SU-DHL-6 (cell line): ENCODE data around the gene TKT.

Experiments used
- H2AFZ ChIP-seq: fragments of 200-600 bp; sonication (generic); 2 replicates; pipeline ENCODE4 v1.6.1; 2014; ENCODE audit warnings: low read depth, mild to moderate bottlenecking, moderate library complexity, mixed read lengths, antibody characterized with exemption, low read length; ENCODE audit not compliant: severe bottlenecking
- H3F3A ChIP-seq: fragments of 200-600 bp; shearing (Covaris generic); 2 replicates; pipeline ENCODE4 v1.6.0; 2016; ENCODE audit warnings: antibody characterized with exemption, mild to moderate bottlenecking; ENCODE audit not compliant: insufficient read depth
- H3K27ac ChIP-seq: fragments of 200-600 bp; sonication (generic); 2 replicates; pipeline ENCODE4 v1.5.1; 2016; ENCODE audit warnings: low read depth, mild to moderate bottlenecking, low read length, moderate library complexity, mixed read lengths
- H3K27me3 ChIP-seq: fragments of 200-600 bp; sonication (generic), shearing (Covaris generic); 2 replicates; pipeline ENCODE4 v1.6.0; 2014; ENCODE audit warnings: mild to moderate bottlenecking, low read length
- H3K36me3 ChIP-seq: fragments of 200-600 bp; sonication (generic); 2 replicates; pipeline ENCODE4 v1.6.1; 2014; ENCODE audit warnings: mild to moderate bottlenecking, low read length, mixed read lengths
- H3K4me2 ChIP-seq: fragments of 300-600, 200-600 bp; shearing (Covaris generic), sonication (generic); 2 replicates; pipeline ENCODE4 v1.6.0; 2014; ENCODE audit warnings: low read length, low read depth, mild to moderate bottlenecking; ENCODE audit not compliant: poor library complexity, severe bottlenecking
- H3K4me3 ChIP-seq: fragments of 200-600 bp; sonication (generic); 2 replicates; pipeline ENCODE4 v1.5.1; 2014; ENCODE audit warnings: antibody characterized with exemption, low read length, mild to moderate bottlenecking, mixed read lengths; ENCODE audit not compliant: insufficient read depth, poor library complexity, severe bottlenecking
- H3K79me2 ChIP-seq: fragments of 200-600 bp; sonication (generic); 2 replicates; pipeline ENCODE4 v1.6.1; 2014; ENCODE audit warnings: mild to moderate bottlenecking, low read length, moderate library complexity; ENCODE audit not compliant: insufficient read depth
- H3K9ac ChIP-seq: fragments of 200-600 bp; sonication (generic); 2 replicates; pipeline ENCODE4 v1.7.0; 2014; ENCODE audit warnings: mild to moderate bottlenecking, low read length
- H3K9me2 ChIP-seq: fragments of 200-600 bp; sonication (generic); replicated peaks from 2 replicates; pipeline ENCODE4 v1.6.1; 2014; ENCODE audit warnings: low read length; ENCODE audit not compliant: insufficient read depth
- H3K9me3 ChIP-seq: fragments of 200-600 bp; sonication (generic); 2 replicates; pipeline ENCODE4 v1.6.1; 2014; ENCODE audit warnings: low read length, mixed read lengths; ENCODE audit not compliant: insufficient read depth
- H4K20me1 ChIP-seq: fragments of 200-600 bp; sonication (generic); 2 replicates; pipeline ENCODE4 v1.6.1; 2014; ENCODE audit warnings: low read depth, mild to moderate bottlenecking, antibody characterized with exemption, low read length, moderate library complexity, mixed read lengths
- EZH2phosphoT487 ChIP-seq: fragments of 200-600 bp; sonication (generic), shearing (Covaris generic); conservative IDR thresholded peaks from 2 replicates; pipeline ENCODE4 v1.6.1; 2018; ENCODE audit warnings: mild to moderate bottlenecking, antibody characterized with exemption, low read length, moderate library complexity, mixed read lengths
- TF ChIP-seq, protein P1 (sequence below): fragments of 200-600 bp; sonication (generic); IDR thresholded peaks from one replicate; pipeline ENCODE4 v1.5.1; 2017; ENCODE audit warnings: antibody characterized with exemption, mild to moderate bottlenecking, low read length, moderate library complexity; ENCODE audit not compliant: insufficient read depth, poor library complexity, severe bottlenecking

TKT gene

GRCh38 chr3:53238051-53238850 is 17.6 kb downstream of the TKT start:
- Histone ChIP-seq H3K9me3 (no peaks in the 10 kb centered on the region), H2AFZ (no peak overlapping the region), H3K27ac (no peak overlapping the region), H3K36me3 (no peaks in the 10 kb centered on the region; the same call in 1 of the 2 replicates), H3K4me2 (no peak overlapping the region), H3K4me3 (no peak overlapping the region), H4K20me1 (0 out of 2 replicates have a peak, but pooled peaks cover 7% of the 10 kb centered on the region), H3K9ac (no peak overlapping the region), H3F3A (peaks cover 18% of the 10 kb centered on the region), H3K9me2 (no peaks in the 10 kb centered on the region), H3K79me2 (peaks cover 21% of the 10 kb centered on the region), H3K27me3 (no peaks in the 10 kb centered on the region)
- TF ChIP-seq EZH2phosphoT487, result no peak
- TF ChIP-seq, protein P1, sequence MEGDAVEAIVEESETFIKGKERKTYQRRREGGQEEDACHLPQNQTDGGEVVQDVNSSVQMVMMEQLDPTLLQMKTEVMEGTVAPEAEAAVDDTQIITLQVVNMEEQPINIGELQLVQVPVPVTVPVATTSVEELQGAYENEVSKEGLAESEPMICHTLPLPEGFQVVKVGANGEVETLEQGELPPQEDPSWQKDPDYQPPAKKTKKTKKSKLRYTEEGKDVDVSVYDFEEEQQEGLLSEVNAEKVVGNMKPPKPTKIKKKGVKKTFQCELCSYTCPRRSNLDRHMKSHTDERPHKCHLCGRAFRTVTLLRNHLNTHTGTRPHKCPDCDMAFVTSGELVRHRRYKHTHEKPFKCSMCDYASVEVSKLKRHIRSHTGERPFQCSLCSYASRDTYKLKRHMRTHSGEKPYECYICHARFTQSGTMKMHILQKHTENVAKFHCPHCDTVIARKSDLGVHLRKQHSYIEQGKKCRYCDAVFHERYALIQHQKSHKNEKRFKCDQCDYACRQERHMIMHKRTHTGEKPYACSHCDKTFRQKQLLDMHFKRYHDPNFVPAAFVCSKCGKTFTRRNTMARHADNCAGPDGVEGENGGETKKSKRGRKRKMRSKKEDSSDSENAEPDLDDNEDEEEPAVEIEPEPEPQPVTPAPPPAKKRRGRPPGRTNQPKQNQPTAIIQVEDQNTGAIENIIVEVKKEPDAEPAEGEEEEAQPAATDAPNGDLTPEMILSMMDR, result no peak

- H3K27ac ChIP-seq, result peak overlapping the region; percentile 22; the same call in 1 of the 2 replicates
- H3K9me2 ChIP-seq, result no peaks in the 10 kb centered on the region
- no peaks in the 10 kb centered on the region; the same call in 1 of the 2 replicates for H3K36me3 ChIP-seq
- peaks cover 32% of the 10 kb centered on the region for H3F3A ChIP-seq
- no peaks in the 10 kb centered on the region for H3K27me3 ChIP-seq
- no peak overlapping the region for H3K9ac ChIP-seq
- H3K9me3 ChIP-seq, result no peaks in the 10 kb centered on the region
- 0 out of 2 replicates have a peak, but pooled peaks cover under 1% of the 10 kb centered on the region for H4K20me1 ChIP-seq
- H3K4me2 ChIP-seq, result no peak overlapping the region
- no peak overlapping the region for H2AFZ ChIP-seq
- TF ChIP-seq EZH2phosphoT487, result no peak
- TF ChIP-seq, protein P1, result no peak
- peaks cover 2% of the 10 kb centered on the region; the same call in 1 of the 2 replicates for H3K79me2 ChIP-seq
- H3K4me3 ChIP-seq, result no peak overlapping the region
These were observed 19.5 kb downstream of the TKT start for GRCh38 chr3:53236112-53236841.

DNA sequence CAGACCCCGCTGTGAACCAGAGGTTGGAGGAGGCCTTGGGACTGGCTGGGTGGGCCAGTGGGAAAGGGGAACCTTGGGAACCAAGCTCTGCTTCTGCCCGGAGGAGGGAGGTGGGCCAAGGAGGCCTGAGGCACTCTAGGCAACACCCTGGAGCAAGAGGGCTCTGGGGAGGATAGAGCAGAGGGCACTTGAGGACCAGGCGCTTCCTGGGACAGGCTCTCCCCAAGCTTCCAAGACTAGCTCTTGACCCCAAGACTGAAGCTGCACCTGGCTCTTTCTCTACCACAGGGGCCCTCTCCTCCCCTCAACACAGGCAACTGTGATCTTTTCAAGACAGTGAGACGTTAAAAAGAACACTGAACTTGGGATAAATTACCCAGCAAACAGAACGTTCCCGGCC is 20.3 kb downstream of the TKT start:
- Histone ChIP-seq H4K20me1 (no peaks in the 10 kb centered on the region), H3K27ac (0 out of 2 replicates have a peak overlapping the region, but pooled peaks have one; percentile 2), H3K9me2 (no peaks in the 10 kb centered on the region), H3K27me3 (no peaks in the 10 kb centered on the region), H3K4me3 (no peak overlapping the region), H2AFZ (no peak overlapping the region), H3K79me2 (no peaks in the 10 kb centered on the region), H3K9ac (no peak overlapping the region), H3F3A (peaks cover 39% of the 10 kb centered on the region), H3K4me2 (no peak overlapping the region), H3K36me3 (no peaks in the 10 kb centered on the region; the same call in 1 of the 2 replicates), H3K9me3 (no peaks in the 10 kb centered on the region)
- TF ChIP-seq, protein P1, result no peak
- no peak for TF ChIP-seq EZH2phosphoT487
